A549 (cell line): ENCODE results near the gene CD36.

Source experiments
- CEBPB ChIP-seq, 2 experiments: fragments of >200 bp in 1 of 2; sonication (Bioruptor Twin) in 1 of 2; formaldehyde crosslinking in 1 of 2; IDR thresholded peaks; 2 replicates each; pipeline ENCODE4 v1.6.1; 2012 to 2016
- CTCF ChIP-seq: fragments of >200 bp; sonication (Bioruptor Twin); formaldehyde crosslinking; IDR thresholded peaks from 3 replicates; pipeline ENCODE4 v1.5.1; 2016
- EP300 ChIP-seq, 2 experiments: fragments of >200 bp; sonication (Bioruptor Twin); formaldehyde crosslinking; IDR thresholded peaks; 2 replicates in 1 of 2; 3 replicates in 1 of 2; pipeline ENCODE4 v1.6.1; 2016 to 2017
- HOXA7 ChIP-seq: fragments of 250-450 bp; sonication (Bioruptor Pico); IDR thresholded peaks from 2 replicates; pipeline ENCODE4 v1.5.0; 2020; ENCODE audit warnings: mild to moderate bottlenecking, moderate library complexity
- KDM1A ChIP-seq: fragments of 200-600 bp; sonication (generic); IDR thresholded peaks from 2 replicates; pipeline ENCODE4 v1.6.1; 2016; ENCODE audit warnings: low read depth, mild to moderate bottlenecking
- MAFK ChIP-seq: fragments of 450-650 bp; IDR thresholded peaks from 2 replicates; pipeline ENCODE4 v1.6.1; 2014; ENCODE audit not compliant: partially characterized antibody
- MYC ChIP-seq: IDR thresholded peaks from 2 replicates; pipeline ENCODE4 v1.6.1; 2012; ENCODE audit warnings: mild to moderate bottlenecking, inconsistent platforms, low read length, improper control_type of control experiment, borderline replicate concordance
- POLR2A ChIP-seq: IDR thresholded peaks from 2 replicates; pipeline ENCODE4 v1.6.1; 2012; ENCODE audit warnings: mild to moderate bottlenecking, low read length
- RAD21 ChIP-seq, 2 experiments: fragments of >200 bp in 1 of 2; sonication (Bioruptor Twin) in 1 of 2; formaldehyde crosslinking in 1 of 2; IDR thresholded peaks in 1 of 2; conservative IDR thresholded peaks in 1 of 2; 2 replicates in 1 of 2; 3 replicates in 1 of 2; pipeline ENCODE4 v1.6.1; 2012 to 2018; ENCODE audit warnings: inconsistent platforms in 1 of 2
- RCOR1 ChIP-seq: fragments of 150-350 bp; IDR thresholded peaks from 2 replicates; pipeline ENCODE4 v1.6.1; 2014; ENCODE audit warnings: antibody characterized with exemption, low read length, low read depth
- SMC3 ChIP-seq: fragments of >200 bp; sonication (Bioruptor Twin); formaldehyde crosslinking; IDR thresholded peaks from 3 replicates; pipeline ENCODE4 v1.6.1; 2018; ENCODE audit warnings: inconsistent platforms
- ZC3H11A ChIP-seq: fragments of 450-650 bp; IDR thresholded peaks from 2 replicates; pipeline ENCODE4 v1.6.1; 2014; ENCODE audit warnings: antibody characterized with exemption, mild to moderate bottlenecking
- ZFP36 ChIP-seq: fragments of 450-650 bp; IDR thresholded peaks from 2 replicates; pipeline ENCODE4 v1.6.1; 2014; ENCODE audit warnings: borderline replicate concordance; ENCODE audit not compliant: partially characterized antibody
- TF ChIP-seq, protein P1 (sequence below): fragments of 250-450 bp; sonication (Bioruptor Pico); IDR thresholded peaks from 2 replicates; pipeline ENCODE4 v1.5.0; 2021; ENCODE audit warnings: mild to moderate bottlenecking, moderate library complexity, borderline replicate concordance

GRCh38 chr7:80682744-80683143 lies 44.3 kb downstream of the CD36 start:
- TF ChIP-seq RAD21 (conservative IDR thresholded peaks at IDR 0.05 in 1 of 2, IDR thresholded peaks at IDR 0.05 in 1 of 2) (no peak), POLR2A (no peak), CTCF (no peak), HOXA7 (CRISPR knock-in tag) (no peak), CEBPB (IDR thresholded peaks at IDR 0.05) (no peak), MAFK (no peak), ZFP36 (no peak), MYC (no peak), SMC3 (no peak), RCOR1 (no peak), KDM1A (no peak), ZC3H11A (no peak), EP300 (IDR thresholded peaks at IDR 0.05) (no peak)
- TF ChIP-seq, protein P1, sequence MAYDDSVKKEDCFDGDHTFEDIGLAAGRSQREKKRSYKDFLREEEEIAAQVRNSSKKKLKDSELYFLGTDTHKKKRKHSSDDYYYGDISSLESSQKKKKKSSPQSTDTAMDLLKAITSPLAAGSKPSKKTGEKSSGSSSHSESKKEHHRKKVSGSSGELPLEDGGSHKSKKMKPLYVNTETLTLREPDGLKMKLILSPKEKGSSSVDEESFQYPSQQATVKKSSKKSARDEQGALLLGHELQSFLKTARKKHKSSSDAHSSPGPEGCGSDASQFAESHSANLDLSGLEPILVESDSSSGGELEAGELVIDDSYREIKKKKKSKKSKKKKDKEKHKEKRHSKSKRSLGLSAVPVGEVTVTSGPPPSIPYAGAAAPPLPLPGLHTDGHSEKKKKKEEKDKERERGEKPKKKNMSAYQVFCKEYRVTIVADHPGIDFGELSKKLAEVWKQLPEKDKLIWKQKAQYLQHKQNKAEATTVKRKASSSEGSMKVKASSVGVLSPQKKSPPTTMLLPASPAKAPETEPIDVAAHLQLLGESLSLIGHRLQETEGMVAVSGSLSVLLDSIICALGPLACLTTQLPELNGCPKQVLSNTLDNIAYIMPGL (CRISPR knock-in tag), result no peak
